ENCODE measurements around the gene DNM2. TPM values are rescaled to one million over a fixed set of nuclear protein-coding genes. Genes with fewer than 3 reads are reported as not detected.

Gene DNM2
- total and polyA plus RNA-seq, 10 of the 15 experiments (the other 5 are each of a cell fraction or from before 2014, with no cell fraction given) = 1.2 to 146 (median 68.9) TPM

DNA sequence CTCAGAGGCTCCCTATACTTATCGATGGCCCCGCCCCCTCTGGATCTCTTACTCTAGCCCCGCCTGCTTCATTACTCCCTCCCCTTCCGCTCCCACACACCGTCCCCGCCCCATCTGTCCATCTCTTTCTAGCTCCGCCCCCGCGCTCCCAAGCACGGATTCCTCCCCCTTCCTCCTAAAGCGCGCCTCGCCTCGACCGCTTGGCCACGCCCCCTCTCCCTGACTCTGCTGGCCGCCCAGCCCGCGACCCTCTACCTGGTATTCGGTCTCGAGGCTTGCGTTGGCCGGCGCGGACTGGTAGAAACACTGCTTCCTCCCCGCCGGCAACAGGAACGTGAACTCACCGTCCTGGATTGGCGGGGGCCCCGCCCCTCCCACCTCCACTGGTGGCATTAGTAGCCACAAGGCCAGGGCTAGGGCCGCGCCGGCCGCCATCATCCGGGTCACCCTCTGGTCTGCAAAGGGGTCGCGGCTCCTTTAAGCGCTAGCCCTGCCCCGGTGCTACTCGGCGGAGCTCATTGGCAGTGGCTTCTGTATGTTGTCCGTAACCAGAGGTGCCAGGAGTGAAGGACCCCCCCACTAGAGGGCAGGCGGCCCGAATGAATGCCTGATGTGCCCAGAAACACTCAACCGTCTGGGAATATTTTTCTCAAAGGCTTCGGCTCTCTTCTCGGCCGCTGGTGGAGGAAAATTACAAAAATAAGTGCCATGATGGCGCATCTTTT lies 118.0 kb downstream of the DNM2 start, which contains the start of gene TMED1 (continued):
- TF ChIP-seq, protein P1, sequence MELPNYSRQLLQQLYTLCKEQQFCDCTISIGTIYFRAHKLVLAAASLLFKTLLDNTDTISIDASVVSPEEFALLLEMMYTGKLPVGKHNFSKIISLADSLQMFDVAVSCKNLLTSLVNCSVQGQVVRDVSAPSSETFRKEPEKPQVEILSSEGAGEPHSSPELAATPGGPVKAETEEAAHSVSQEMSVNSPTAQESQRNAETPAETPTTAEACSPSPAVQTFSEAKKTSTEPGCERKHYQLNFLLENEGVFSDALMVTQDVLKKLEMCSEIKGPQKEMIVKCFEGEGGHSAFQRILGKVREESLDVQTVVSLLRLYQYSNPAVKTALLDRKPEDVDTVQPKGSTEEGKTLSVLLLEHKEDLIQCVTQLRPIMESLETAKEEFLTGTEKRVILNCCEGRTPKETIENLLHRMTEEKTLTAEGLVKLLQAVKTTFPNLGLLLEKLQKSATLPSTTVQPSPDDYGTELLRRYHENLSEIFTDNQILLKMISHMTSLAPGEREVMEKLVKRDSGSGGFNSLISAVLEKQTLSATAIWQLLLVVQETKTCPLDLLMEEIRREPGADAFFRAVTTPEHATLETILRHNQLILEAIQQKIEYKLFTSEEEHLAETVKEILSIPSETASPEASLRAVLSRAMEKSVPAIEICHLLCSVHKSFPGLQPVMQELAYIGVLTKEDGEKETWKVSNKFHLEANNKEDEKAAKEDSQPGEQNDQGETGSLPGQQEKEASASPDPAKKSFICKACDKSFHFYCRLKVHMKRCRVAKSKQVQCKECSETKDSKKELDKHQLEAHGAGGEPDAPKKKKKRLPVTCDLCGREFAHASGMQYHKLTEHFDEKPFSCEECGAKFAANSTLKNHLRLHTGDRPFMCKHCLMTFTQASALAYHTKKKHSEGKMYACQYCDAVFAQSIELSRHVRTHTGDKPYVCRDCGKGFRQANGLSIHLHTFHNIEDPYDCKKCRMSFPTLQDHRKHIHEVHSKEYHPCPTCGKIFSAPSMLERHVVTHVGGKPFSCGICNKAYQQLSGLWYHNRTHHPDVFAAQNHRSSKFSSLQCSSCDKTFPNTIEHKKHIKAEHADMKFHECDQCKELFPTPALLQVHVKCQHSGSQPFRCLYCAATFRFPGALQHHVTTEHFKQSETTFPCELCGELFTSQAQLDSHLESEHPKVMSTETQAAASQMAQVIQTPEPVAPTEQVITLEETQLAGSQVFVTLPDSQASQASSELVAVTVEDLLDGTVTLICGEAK (IDR thresholded peaks at IDR 0.05; ENCODE audit: borderline replicate concordance) = peak; percentile 25; the same call in 1 of the 2 replicates
- no peak for TF ChIP-seq ASH2L (IDR thresholded peaks at IDR 0.05; ENCODE audit: borderline replicate concordance, low read depth)
- TF ChIP-seq, protein P2, sequence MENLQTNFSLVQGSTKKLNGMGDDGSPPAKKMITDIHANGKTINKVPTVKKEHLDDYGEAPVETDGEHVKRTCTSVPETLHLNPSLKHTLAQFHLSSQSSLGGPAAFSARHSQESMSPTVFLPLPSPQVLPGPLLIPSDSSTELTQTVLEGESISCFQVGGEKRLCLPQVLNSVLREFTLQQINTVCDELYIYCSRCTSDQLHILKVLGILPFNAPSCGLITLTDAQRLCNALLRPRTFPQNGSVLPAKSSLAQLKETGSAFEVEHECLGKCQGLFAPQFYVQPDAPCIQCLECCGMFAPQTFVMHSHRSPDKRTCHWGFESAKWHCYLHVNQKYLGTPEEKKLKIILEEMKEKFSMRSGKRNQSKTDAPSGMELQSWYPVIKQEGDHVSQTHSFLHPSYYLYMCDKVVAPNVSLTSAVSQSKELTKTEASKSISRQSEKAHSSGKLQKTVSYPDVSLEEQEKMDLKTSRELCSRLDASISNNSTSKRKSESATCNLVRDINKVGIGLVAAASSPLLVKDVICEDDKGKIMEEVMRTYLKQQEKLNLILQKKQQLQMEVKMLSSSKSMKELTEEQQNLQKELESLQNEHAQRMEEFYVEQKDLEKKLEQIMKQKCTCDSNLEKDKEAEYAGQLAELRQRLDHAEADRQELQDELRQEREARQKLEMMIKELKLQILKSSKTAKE (IDR thresholded peaks at IDR 0.05; ENCODE audit: low read depth, poor library complexity, severe bottlenecking) = peak; percentile 88
- TF ChIP-seq, protein P3, sequence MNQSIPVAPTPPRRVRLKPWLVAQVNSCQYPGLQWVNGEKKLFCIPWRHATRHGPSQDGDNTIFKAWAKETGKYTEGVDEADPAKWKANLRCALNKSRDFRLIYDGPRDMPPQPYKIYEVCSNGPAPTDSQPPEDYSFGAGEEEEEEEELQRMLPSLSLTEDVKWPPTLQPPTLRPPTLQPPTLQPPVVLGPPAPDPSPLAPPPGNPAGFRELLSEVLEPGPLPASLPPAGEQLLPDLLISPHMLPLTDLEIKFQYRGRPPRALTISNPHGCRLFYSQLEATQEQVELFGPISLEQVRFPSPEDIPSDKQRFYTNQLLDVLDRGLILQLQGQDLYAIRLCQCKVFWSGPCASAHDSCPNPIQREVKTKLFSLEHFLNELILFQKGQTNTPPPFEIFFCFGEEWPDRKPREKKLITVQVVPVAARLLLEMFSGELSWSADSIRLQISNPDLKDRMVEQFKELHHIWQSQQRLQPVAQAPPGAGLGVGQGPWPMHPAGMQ (IDR thresholded peaks at IDR 0.05; ENCODE audit: borderline replicate concordance) = peak; percentile 96
- TF ChIP-seq POLR2AphosphoS2 (IDR thresholded peaks at IDR 0.05; ENCODE audit: low read depth, low read length) = peak; percentile 49; the same call in 1 of the 2 replicates
- no peak for TF ChIP-seq NFYA (IDR thresholded peaks at IDR 0.05; ENCODE audit: borderline replicate concordance, low read depth, low read length)
- TF ChIP-seq, protein P4, sequence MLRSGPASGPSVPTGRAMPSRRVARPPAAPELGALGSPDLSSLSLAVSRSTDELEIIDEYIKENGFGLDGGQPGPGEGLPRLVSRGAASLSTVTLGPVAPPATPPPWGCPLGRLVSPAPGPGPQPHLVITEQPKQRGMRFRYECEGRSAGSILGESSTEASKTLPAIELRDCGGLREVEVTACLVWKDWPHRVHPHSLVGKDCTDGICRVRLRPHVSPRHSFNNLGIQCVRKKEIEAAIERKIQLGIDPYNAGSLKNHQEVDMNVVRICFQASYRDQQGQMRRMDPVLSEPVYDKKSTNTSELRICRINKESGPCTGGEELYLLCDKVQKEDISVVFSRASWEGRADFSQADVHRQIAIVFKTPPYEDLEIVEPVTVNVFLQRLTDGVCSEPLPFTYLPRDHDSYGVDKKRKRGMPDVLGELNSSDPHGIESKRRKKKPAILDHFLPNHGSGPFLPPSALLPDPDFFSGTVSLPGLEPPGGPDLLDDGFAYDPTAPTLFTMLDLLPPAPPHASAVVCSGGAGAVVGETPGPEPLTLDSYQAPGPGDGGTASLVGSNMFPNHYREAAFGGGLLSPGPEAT (IDR thresholded peaks at IDR 0.05; ENCODE audit: low read depth) = peak; percentile 96
- peak in 1 of 2 experiments; percentile 52; a peak in 1 of 4 replicates for TF ChIP-seq BHLHE40 (IDR thresholded peaks at IDR 0.05; ENCODE audit: borderline replicate concordance in 1 of 2, low read depth in 2 of 2, low read length in 1 of 2)
- TF ChIP-seq STAT1 (conservative IDR thresholded peaks at IDR 0.05) = 0 out of 2 replicates have a peak, but pooled peaks have one; percentile 78
- TF ChIP-seq, protein P5, sequence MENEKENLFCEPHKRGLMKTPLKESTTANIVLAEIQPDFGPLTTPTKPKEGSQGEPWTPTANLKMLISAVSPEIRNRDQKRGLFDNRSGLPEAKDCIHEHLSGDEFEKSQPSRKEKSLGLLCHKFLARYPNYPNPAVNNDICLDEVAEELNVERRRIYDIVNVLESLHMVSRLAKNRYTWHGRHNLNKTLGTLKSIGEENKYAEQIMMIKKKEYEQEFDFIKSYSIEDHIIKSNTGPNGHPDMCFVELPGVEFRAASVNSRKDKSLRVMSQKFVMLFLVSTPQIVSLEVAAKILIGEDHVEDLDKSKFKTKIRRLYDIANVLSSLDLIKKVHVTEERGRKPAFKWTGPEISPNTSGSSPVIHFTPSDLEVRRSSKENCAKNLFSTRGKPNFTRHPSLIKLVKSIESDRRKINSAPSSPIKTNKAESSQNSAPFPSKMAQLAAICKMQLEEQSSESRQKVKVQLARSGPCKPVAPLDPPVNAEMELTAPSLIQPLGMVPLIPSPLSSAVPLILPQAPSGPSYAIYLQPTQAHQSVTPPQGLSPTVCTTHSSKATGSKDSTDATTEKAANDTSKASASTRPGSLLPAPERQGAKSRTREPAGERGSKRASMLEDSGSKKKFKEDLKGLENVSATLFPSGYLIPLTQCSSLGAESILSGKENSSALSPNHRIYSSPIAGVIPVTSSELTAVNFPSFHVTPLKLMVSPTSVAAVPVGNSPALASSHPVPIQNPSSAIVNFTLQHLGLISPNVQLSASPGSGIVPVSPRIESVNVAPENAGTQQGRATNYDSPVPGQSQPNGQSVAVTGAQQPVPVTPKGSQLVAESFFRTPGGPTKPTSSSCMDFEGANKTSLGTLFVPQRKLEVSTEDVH (IDR thresholded peaks at IDR 0.05; ENCODE audit: low read depth, partially characterized antibody) = peak; percentile 48
- TF ChIP-seq ZBED1 (IDR thresholded peaks at IDR 0.05; ENCODE audit: borderline replicate concordance) = 0 out of 2 replicates have a peak, but pooled peaks have one; percentile 20
- TF ChIP-seq SMAD5 (IDR thresholded peaks at IDR 0.05; ENCODE audit: low read depth) = peak; percentile 59; the same call in 1 of the 2 replicates
- TF ChIP-seq, protein P6, sequence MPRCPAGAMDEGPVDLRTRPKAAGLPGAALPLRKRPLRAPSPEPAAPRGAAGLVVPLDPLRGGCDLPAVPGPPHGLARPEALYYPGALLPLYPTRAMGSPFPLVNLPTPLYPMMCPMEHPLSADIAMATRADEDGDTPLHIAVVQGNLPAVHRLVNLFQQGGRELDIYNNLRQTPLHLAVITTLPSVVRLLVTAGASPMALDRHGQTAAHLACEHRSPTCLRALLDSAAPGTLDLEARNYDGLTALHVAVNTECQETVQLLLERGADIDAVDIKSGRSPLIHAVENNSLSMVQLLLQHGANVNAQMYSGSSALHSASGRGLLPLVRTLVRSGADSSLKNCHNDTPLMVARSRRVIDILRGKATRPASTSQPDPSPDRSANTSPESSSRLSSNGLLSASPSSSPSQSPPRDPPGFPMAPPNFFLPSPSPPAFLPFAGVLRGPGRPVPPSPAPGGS (IDR thresholded peaks at IDR 0.05; ENCODE audit: borderline replicate concordance, insufficient read depth, low read depth, low read length, poor library complexity, severe bottlenecking) = peak; percentile 46
